Activated naive CD8-positive, alpha-beta T cell treated with anti-CD3 and anti-CD28 coated beads, Interleukin-2, amount 50 U/mL, for 24 hours (primary cell): ENCODE results near the gene TMEM120B.
A peak's percentile ranks its signal among the peaks of the same experiment; 100 is the strongest.
"Not testable (repeated sequence)": the region's sequence is repeated elsewhere in the genome, so short reads cannot be mapped to it uniquely, and the experiment has no call there.

Source experiments
- ATAC-seq: fragments of 150-1000 bp; cut with Tn5 transposase; one replicate; pipeline ENCODE4 v1.10.0; 2021
- DNase-seq: peaks from one replicate; pipeline ENCODE4 v3.0.0; 2021
- H3K27ac Mint-ChIP-seq: one replicate; pipeline ENCODE4 v1.8.0; 2021; ENCODE audit warnings: mild to moderate bottlenecking, mixed read lengths
- H3K27me3 Mint-ChIP-seq: one replicate; pipeline ENCODE4 v1.8.0; 2021; ENCODE audit warnings: mixed read lengths
- H3K36me3 Mint-ChIP-seq: one replicate; pipeline ENCODE4 v1.8.0; 2021; ENCODE audit warnings: low read depth, mixed read lengths
- H3K4me1 Mint-ChIP-seq: one replicate; pipeline ENCODE4 v1.8.0; 2021; ENCODE audit warnings: mixed read lengths
- H3K4me3 Mint-ChIP-seq: one replicate; pipeline ENCODE4 v1.8.0; 2021; ENCODE audit warnings: mild to moderate bottlenecking, moderate library complexity, mixed read lengths
- H3K9me3 Mint-ChIP-seq: one replicate; pipeline ENCODE4 v1.8.0; 2021; ENCODE audit warnings: mixed read lengths

TMEM120B gene

GRCh38 chr12:121781998-121782979 is 69.7 kb downstream of the TMEM120B start:
- H3K4me1 Mint-ChIP-seq, result peaks cover 75% of the 10 kb centered on the region
- DNase-seq (peak; percentile 74), ATAC-seq (peak; percentile 76)
- peak overlapping the region; percentile 95 for H3K27ac Mint-ChIP-seq
- no peaks in the 10 kb centered on the region for H3K27me3 Mint-ChIP-seq
- peaks cover 49% of the 10 kb centered on the region for H3K36me3 Mint-ChIP-seq
- H3K4me3 Mint-ChIP-seq, result peak overlapping the region; percentile 70
- H3K9me3 Mint-ChIP-seq, result no peaks in the 10 kb centered on the region

- ATAC-seq, result no peak
- DNase-seq, result no peak
- Mint-ChIP-seq H3K27ac (peak overlapping the region; percentile 95), H3K4me1 (peaks cover 87% of the 10 kb centered on the region), H3K9me3 (no peaks in the 10 kb centered on the region), H3K36me3 (peaks cover 51% of the 10 kb centered on the region), H3K27me3 (no peaks in the 10 kb centered on the region), H3K4me3 (peak overlapping the region; percentile 63)
Measured at GRCh38 chr12:121783766-121784165, 71.2 kb downstream of the TMEM120B start.

- peak overlapping the region; percentile 63 for H3K4me3 Mint-ChIP-seq
- no peak for DNase-seq
- H3K36me3 Mint-ChIP-seq, result peaks cover 44% of the 10 kb centered on the region
- H3K27me3 Mint-ChIP-seq, result no peaks in the 10 kb centered on the region
- peak overlapping the region; percentile 95 for H3K27ac Mint-ChIP-seq
- peaks cover 89% of the 10 kb centered on the region for H3K4me1 Mint-ChIP-seq
- H3K9me3 Mint-ChIP-seq, result no peaks in the 10 kb centered on the region
- ATAC-seq, result peak; percentile 11
Measured at GRCh38 chr12:121784460-121784859, 71.9 kb downstream of the TMEM120B start.

GRCh38 chr12:121786440-121786825 is 73.9 kb downstream of the TMEM120B start:
- no peaks in the 10 kb centered on the region for H3K9me3 Mint-ChIP-seq
- H3K36me3 Mint-ChIP-seq, result peaks cover 44% of the 10 kb centered on the region
- peak overlapping the region; percentile 100 for H3K27ac Mint-ChIP-seq
- DNase-seq (no peak), ATAC-seq (no peak)
- H3K4me1 Mint-ChIP-seq, result peaks cover 97% of the 10 kb centered on the region
- no peaks in the 10 kb centered on the region for H3K27me3 Mint-ChIP-seq
- peak overlapping the region; percentile 61 for H3K4me3 Mint-ChIP-seq

GRCh38 chr12:121787063-121788025 is 74.8 kb downstream of the TMEM120B start:
- Mint-ChIP-seq H3K9me3 (no peaks in the 10 kb centered on the region), H3K4me1 (peaks cover 96% of the 10 kb centered on the region), H3K27me3 (no peaks in the 10 kb centered on the region), H3K36me3 (peaks cover 46% of the 10 kb centered on the region), H3K4me3 (peak overlapping the region; percentile 94), H3K27ac (peak overlapping the region; percentile 100)
- ATAC-seq (no peak), DNase-seq (no peak)

GRCh38 chr12:121788176-121788818 is 75.7 kb downstream of the TMEM120B start:
- ATAC-seq, result no peak
- H3K27me3 Mint-ChIP-seq, result no peaks in the 10 kb centered on the region
- H3K36me3 Mint-ChIP-seq, result peaks cover 47% of the 10 kb centered on the region
- no peaks in the 10 kb centered on the region for H3K9me3 Mint-ChIP-seq
- H3K27ac Mint-ChIP-seq, result peak overlapping the region; percentile 100
- peak overlapping the region; percentile 94 for H3K4me3 Mint-ChIP-seq
- H3K4me1 Mint-ChIP-seq, result peaks cover 88% of the 10 kb centered on the region
- no peak for DNase-seq

- Mint-ChIP-seq H3K27me3 (no peaks in the 10 kb centered on the region), H3K36me3 (peaks cover 42% of the 10 kb centered on the region), H3K27ac (peak overlapping the region; percentile 100), H3K9me3 (no peaks in the 10 kb centered on the region), H3K4me1 (peaks cover 79% of the 10 kb centered on the region), H3K4me3 (peak overlapping the region; percentile 94)
- DNase-seq (no peak), ATAC-seq (no peak)
Measured at GRCh38 chr12:121789233-121789781, 76.8 kb downstream of the TMEM120B start.

GRCh38 chr12:121789800-121790728 is 77.5 kb downstream of the TMEM120B start:
- ATAC-seq (peak; percentile 65), DNase-seq (peak; percentile 94)
- Mint-ChIP-seq H3K4me1 (peaks cover 79% of the 10 kb centered on the region), H3K27me3 (no peaks in the 10 kb centered on the region), H3K27ac (peak overlapping the region; percentile 100), H3K4me3 (peak overlapping the region; percentile 94), H3K36me3 (peaks cover 38% of the 10 kb centered on the region), H3K9me3 (no peaks in the 10 kb centered on the region)

- not testable (repeated sequence) for H3K9me3 Mint-ChIP-seq, ATAC-seq, DNase-seq, H3K27me3 Mint-ChIP-seq
- Mint-ChIP-seq H3K4me1 (peaks cover 77% of the 10 kb centered on the region), H3K4me3 (peak overlapping the region; percentile 94), H3K27ac (peak overlapping the region; percentile 100), H3K36me3 (peaks cover 36% of the 10 kb centered on the region)
Measured at GRCh38 chr12:121790785-121791184, 78.2 kb downstream of the TMEM120B start.

GRCh38 chr12:121791671-121792551 is 79.4 kb downstream of the TMEM120B start:
- DNase-seq, result peak; percentile 61
- Mint-ChIP-seq H3K27ac (peak overlapping the region; percentile 100), H3K36me3 (peaks cover 31% of the 10 kb centered on the region), H3K4me3 (peak overlapping the region; percentile 94), H3K9me3 (no peaks in the 10 kb centered on the region), H3K27me3 (no peaks in the 10 kb centered on the region), H3K4me1 (peaks cover 71% of the 10 kb centered on the region)
- ATAC-seq, result no peak

GRCh38 chr12:121792607-121793439 is 80.3 kb downstream of the TMEM120B start:
- ATAC-seq (peak; percentile 18), DNase-seq (peak; percentile 68)
- Mint-ChIP-seq H3K36me3 (peaks cover 29% of the 10 kb centered on the region), H3K27ac (peak overlapping the region; percentile 100), H3K9me3 (no peaks in the 10 kb centered on the region), H3K27me3 (no peaks in the 10 kb centered on the region), H3K4me3 (peak overlapping the region; percentile 94), H3K4me1 (peaks cover 68% of the 10 kb centered on the region)
